Uterus (tissue), 2 donors: Measurements from ENCODE around the gene PID1.

ENCODE experiments used
- CTCF ChIP-seq, 4 experiments: fragments of 200-600 bp in 2 of 4; fragments of 450-650 bp in 2 of 4; sonication (generic) in 2 of 4; IDR thresholded peaks; one replicate each; pipeline ENCODE4 v1.5.1; 2016 to 2019; ENCODE audit warnings: antibody characterized with exemption in 4 of 4, mild to moderate bottlenecking in 2 of 4, moderate library complexity in 1 of 4
- POLR2A ChIP-seq, 2 donors: fragments of 450-650 bp; IDR thresholded peaks; one replicate each; pipeline ENCODE4 v1.6.1; 2016; ENCODE audit warnings: antibody characterized with exemption in 2 of 2, mild to moderate bottlenecking in 1 of 2, moderate library complexity in 1 of 2

- no peak for TF ChIP-seq CTCF (IDR thresholded peaks at IDR 0.05)
- no peak for TF ChIP-seq POLR2A (IDR thresholded peaks at IDR 0.05)
These were observed 116.7 kb downstream of the PID1 start for GRCh38 chr2:229154381-229154780.
